Fibroblast of lung (primary cell): Measurements from ENCODE around the gene MAP3K19. TPM values are rescaled to one million over a fixed set of nuclear protein-coding genes. Genes with fewer than 3 reads are reported as not detected.

ENCODE experiments used
- DNase-seq, 2 donors: peaks; one replicate each; pipeline versions ENCODE4 v3.0.0 to v3.0.0-alpha.2; 2010; ENCODE audit warnings: low read depth in 2 of 2
- H2AFZ ChIP-seq: 2 replicates; pipeline ENCODE4 v1.5.1; 2012; ENCODE audit warnings: low read length, control low read depth, inconsistent platforms
- H3K27ac ChIP-seq: 2 replicates; pipeline ENCODE4 v1.5.1; 2011; ENCODE audit warnings: low read length, control low read depth; ENCODE audit not compliant: insufficient read depth
- H3K27me3 ChIP-seq: 2 replicates; pipeline ENCODE4 v1.5.1; 2011; ENCODE audit warnings: mild to moderate bottlenecking, low read length; ENCODE audit not compliant: control insufficient read depth, insufficient read depth
- H3K36me3 ChIP-seq: 2 replicates; pipeline ENCODE4 v1.5.1; 2011; ENCODE audit warnings: low read length; ENCODE audit not compliant: control insufficient read depth, insufficient read depth
- H3K4me1 ChIP-seq: 2 replicates; pipeline ENCODE4 v1.5.1; 2011; ENCODE audit warnings: low read length; ENCODE audit not compliant: control insufficient read depth, insufficient read depth; ENCODE audit errors: extremely low read depth
- H3K4me2 ChIP-seq: 2 replicates; pipeline ENCODE4 v1.5.1; 2011; ENCODE audit warnings: low read length, control low read depth; ENCODE audit not compliant: insufficient read depth; ENCODE audit errors: extremely low read depth
- H3K4me3 ChIP-seq, 4 experiments: fragments of 200-600 bp in 1 of 4; sonication (generic) in 1 of 4; replicated peaks in 1 of 4; 2 replicates each; pipeline ENCODE4 v1.5.1; 2011 to 2016; ENCODE audit warnings: low read length in 4 of 4, low read depth in 3 of 4, mild to moderate bottlenecking in 3 of 4, control low read depth in 2 of 4, inconsistent platforms in 1 of 4, mixed read lengths in 1 of 4; ENCODE audit not compliant: insufficient read depth in 1 of 4; ENCODE audit errors: control extremely low read depth in 1 of 4
- H3K79me2 ChIP-seq: 2 replicates; pipeline ENCODE4 v1.5.1; 2012; ENCODE audit warnings: mild to moderate bottlenecking, low read length, inconsistent platforms; ENCODE audit not compliant: control insufficient read depth, insufficient read depth
- H3K9ac ChIP-seq: 2 replicates; pipeline ENCODE4 v1.5.1; 2011; ENCODE audit warnings: mild to moderate bottlenecking, low read length, control low read depth; ENCODE audit not compliant: insufficient read depth
- H3K9me3 ChIP-seq: 2 replicates; pipeline ENCODE4 v1.5.1; 2012; ENCODE audit warnings: low read depth, low read length; ENCODE audit not compliant: control insufficient read depth, insufficient read depth
- H4K20me1 ChIP-seq: 2 replicates; pipeline ENCODE4 v1.5.1; 2011; ENCODE audit warnings: low read length; ENCODE audit not compliant: control insufficient read depth, insufficient read depth; ENCODE audit errors: extremely low read depth
- CTCF ChIP-seq, 2 donors: IDR thresholded peaks in 1 of 2; conservative IDR thresholded peaks in 1 of 2; 1 replicate in 1 of 2; 2 replicates in 1 of 2; pipeline ENCODE4 v1.5.1; 2011 to 2012; ENCODE audit warnings: low read length in 2 of 2, control low read depth in 1 of 2, inconsistent platforms in 1 of 2, low read depth in 1 of 2, mild to moderate bottlenecking in 1 of 2
- EZH2 ChIP-seq: IDR thresholded peaks from 2 replicates; pipeline ENCODE4 v1.5.1; 2012; ENCODE audit warnings: low read length, control low read depth, mild to moderate bottlenecking; ENCODE audit errors: missing control alignments
- polyA plus RNA-seq, 2 donors: library from polyadenylated mRNA; depleted of rRNA in 1 of 2; stranded (reverse) in 1 of 2; unstranded in 1 of 2; fragments of >200 nt; gene quantifications; 2 replicates each; pipeline ENCODE4 v1.2.1, GENCODE V29; 2011 to 2012; ENCODE audit warnings: missing spikeins in 1 of 2
- total RNA-seq: library from RNA; depleted of rRNA; stranded (reverse); fragments of >200 nt; gene quantifications from 2 replicates; pipeline ENCODE4 v1.2.1, GENCODE V29; 2014

MAP3K19 gene
- total and polyA plus RNA-seq, 2 donors (not counting 1 experiment from before 2014, with no cell fraction given), result not detected

- Histone ChIP-seq H2AFZ (no peak overlapping the region), H3K4me3 (no peak overlapping the region), H3K36me3 (peaks cover 2% of the 10 kb centered on the region), H3K27me3 (no peaks in the 10 kb centered on the region), H3K4me2 (no peak overlapping the region), H3K4me1 (no peaks in the 10 kb centered on the region), H3K79me2 (peaks cover 28% of the 10 kb centered on the region), H3K9me3 (peaks cover 3% of the 10 kb centered on the region), H4K20me1 (no peaks in the 10 kb centered on the region), H3K27ac (no peak overlapping the region), H3K9ac (no peak overlapping the region)
- TF ChIP-seq EZH2 (no peak), CTCF (conservative IDR thresholded peaks at IDR 0.05 in 1 of 2, IDR thresholded peaks at IDR 0.05 in 1 of 2; ENCODE audit: low read depth in 1 of 2, low read length in 2 of 2) (no peak)
- DNase-seq, result no peak
Observed at GRCh38 chr2:135074216-135074615, 27.0 kb upstream of the MAP3K19 start.

GRCh38 chr2:135072125-135072997, 25.1 kb upstream of the MAP3K19 start:
- Histone ChIP-seq H3K79me2 (peaks cover 34% of the 10 kb centered on the region), H3K4me2 (no peak overlapping the region), H2AFZ (no peak overlapping the region), H3K9me3 (peaks cover 3% of the 10 kb centered on the region), H3K4me1 (peaks cover 3% of the 10 kb centered on the region), H3K27ac (no peak overlapping the region), H3K36me3 (peaks cover 2% of the 10 kb centered on the region), H3K9ac (no peak overlapping the region), H4K20me1 (no peaks in the 10 kb centered on the region), H3K27me3 (no peaks in the 10 kb centered on the region), H3K4me3 (no peak overlapping the region)
- DNase-seq, result no peak
- no peak for TF ChIP-seq CTCF (conservative IDR thresholded peaks at IDR 0.05 in 1 of 2, IDR thresholded peaks at IDR 0.05 in 1 of 2; ENCODE audit: low read depth in 1 of 2, low read length in 2 of 2)
- no peak for TF ChIP-seq EZH2

GRCh38 chr2:135066710-135067109, 19.5 kb upstream of the MAP3K19 start:
- Histone ChIP-seq H3K36me3 (peaks cover 5% of the 10 kb centered on the region), H3K9ac (no peak overlapping the region)

More at GRCh38 chr2:135066710-135067109, 19.5 kb upstream of the MAP3K19 start:
- Histone ChIP-seq H3K79me2 (peaks cover 47% of the 10 kb centered on the region), H3K9me3 (peaks cover 3% of the 10 kb centered on the region), H2AFZ (no peak overlapping the region), H3K4me3 (no peak overlapping the region), H3K27ac (no peak overlapping the region), H3K4me1 (peaks cover 3% of the 10 kb centered on the region), H3K27me3 (no peaks in the 10 kb centered on the region), H4K20me1 (no peaks in the 10 kb centered on the region), H3K4me2 (no peak overlapping the region)
- TF ChIP-seq CTCF (conservative IDR thresholded peaks at IDR 0.05 in 1 of 2, IDR thresholded peaks at IDR 0.05 in 1 of 2; ENCODE audit: low read depth in 1 of 2, low read length in 2 of 2) (no peak), EZH2 (no peak)
- peak in 1 of 2 donors; percentile 47 for DNase-seq
